Loucy (cell line): Measurements from ENCODE around the gene FOXP1.

Experiments
- H2AFZ ChIP-seq: fragments of 200-600 bp; sonication (generic); 2 replicates; pipeline ENCODE4 v1.6.0; 2016; ENCODE audit warnings: antibody characterized with exemption, mild to moderate bottlenecking, low read length, moderate library complexity
- H3F3A ChIP-seq: fragments of 200-600 bp; 2 replicates; pipeline ENCODE4 v1.6.0; 2016; ENCODE audit warnings: antibody characterized with exemption, low read depth, mild to moderate bottlenecking
- H3K27me3 ChIP-seq: fragments of 200-600 bp; sonication (generic); 2 replicates; pipeline ENCODE4 v1.6.1; 2014; ENCODE audit warnings: low read length, mild to moderate bottlenecking; ENCODE audit not compliant: insufficient read depth, poor library complexity, severe bottlenecking
- H3K36me3 ChIP-seq: fragments of 200-600 bp; sonication (generic); 2 replicates; pipeline ENCODE4 v1.6.1; 2016; ENCODE audit warnings: low read length; ENCODE audit not compliant: insufficient read depth
- H3K4me1 ChIP-seq: fragments of 200-600 bp; sonication (generic); 2 replicates; pipeline ENCODE4 v1.5.1; 2014; ENCODE audit warnings: low read length, mild to moderate bottlenecking; ENCODE audit not compliant: insufficient read depth, poor library complexity, severe bottlenecking
- H3K4me2 ChIP-seq: fragments of 200-600 bp; sonication (generic); 2 replicates; pipeline ENCODE4 v1.6.0; 2014; ENCODE audit warnings: antibody characterized with exemption, low read length, low read depth, mild to moderate bottlenecking; ENCODE audit not compliant: poor library complexity, severe bottlenecking
- H3K4me3 ChIP-seq: fragments of 200-600 bp; sonication (generic); 2 replicates; pipeline ENCODE4 v1.5.1; 2014; ENCODE audit warnings: low read length, mild to moderate bottlenecking, mixed read lengths; ENCODE audit not compliant: poor library complexity, severe bottlenecking
- H3K79me2 ChIP-seq: fragments of 200-600 bp; sonication (generic); 2 replicates; pipeline ENCODE4 v1.6.1; 2014; ENCODE audit warnings: low read length; ENCODE audit not compliant: insufficient read depth
- H3K9ac ChIP-seq: fragments of 200-600 bp; sonication (generic); 2 replicates; pipeline ENCODE4 v1.6.0; 2014; ENCODE audit warnings: mild to moderate bottlenecking, low read depth, low read length, moderate library complexity; ENCODE audit not compliant: poor library complexity, severe bottlenecking
- H3K9me2 ChIP-seq: fragments of 200-600 bp; sonication (generic); replicated peaks from 2 replicates; pipeline ENCODE4 v1.6.1; 2016; ENCODE audit warnings: low read depth, low read length, mixed read lengths
- H3K9me3 ChIP-seq: fragments of 200-600 bp; sonication (generic); 2 replicates; pipeline ENCODE4 v1.6.1; 2014; ENCODE audit warnings: mild to moderate bottlenecking, antibody characterized with exemption, low read length, low read depth; ENCODE audit not compliant: insufficient read depth
- H4K20me1 ChIP-seq: fragments of 200-600 bp; sonication (generic); 2 replicates; pipeline ENCODE4 v1.6.0; 2014; ENCODE audit warnings: antibody characterized with exemption, low read length, mild to moderate bottlenecking; ENCODE audit not compliant: insufficient read depth, poor library complexity, severe bottlenecking
- CTCF ChIP-seq: fragments of 200-600 bp; sonication (generic); conservative IDR thresholded peaks from 2 replicates; pipeline ENCODE4 v1.5.1; 2014; ENCODE audit warnings: mild to moderate bottlenecking, antibody characterized with exemption, low read length
- EZH2phosphoT487 ChIP-seq: fragments of 200-600 bp; IDR thresholded peaks from 2 replicates; pipeline ENCODE4 v1.6.1; 2018; ENCODE audit warnings: antibody characterized with exemption, mild to moderate bottlenecking, moderate library complexity, borderline replicate concordance

FOXP1 gene

GRCh38 chr3:71176366-71176765 is 407.2 kb downstream of the FOXP1 start:
- Histone ChIP-seq H3K27me3 (no peaks in the 10 kb centered on the region), H3K4me3 (no peak overlapping the region), H3K79me2 (no peaks in the 10 kb centered on the region), H3K4me1 (no peaks in the 10 kb centered on the region), H3K9me3 (no peaks in the 10 kb centered on the region), H3K9me2 (no peaks in the 10 kb centered on the region), H4K20me1 (no peaks in the 10 kb centered on the region), H3F3A (no peaks in the 10 kb centered on the region), H3K36me3 (peaks cover 5% of the 10 kb centered on the region; the same call in 1 of the 2 replicates), H3K9ac (no peak overlapping the region), H3K4me2 (no peak overlapping the region), H2AFZ (no peak overlapping the region)
- TF ChIP-seq CTCF (no peak), EZH2phosphoT487 (no peak)

- peaks cover 5% of the 10 kb centered on the region; the same call in 1 of the 2 replicates for H3K36me3 ChIP-seq
- H3K4me1 ChIP-seq: no peaks in the 10 kb centered on the region
- no peak overlapping the region for H3K4me2 ChIP-seq
These were observed 407.7 kb downstream of the FOXP1 start for GRCh38 chr3:71175691-71176365.

GRCh38 chr3:71172951-71173350 is 410.6 kb downstream of the FOXP1 start:
- H3K36me3 ChIP-seq: peaks cover 5% of the 10 kb centered on the region; the same call in 1 of the 2 replicates
- no peaks in the 10 kb centered on the region for H4K20me1 ChIP-seq
- H3K4me1 ChIP-seq: no peaks in the 10 kb centered on the region
- H3K9me2 ChIP-seq: no peaks in the 10 kb centered on the region
- H3K27me3 ChIP-seq: no peaks in the 10 kb centered on the region
- H3F3A ChIP-seq: no peaks in the 10 kb centered on the region
- no peaks in the 10 kb centered on the region for H3K9me3 ChIP-seq
- H3K4me3 ChIP-seq: no peak overlapping the region
- TF ChIP-seq EZH2phosphoT487 (no peak), CTCF (no peak)
- H3K4me2 ChIP-seq: no peak overlapping the region
- H3K9ac ChIP-seq: no peak overlapping the region
- no peaks in the 10 kb centered on the region for H3K79me2 ChIP-seq
- H2AFZ ChIP-seq: no peak overlapping the region

More at GRCh38 chr3:71175691-71176365, 407.7 kb downstream of the FOXP1 start:
- no peak overlapping the region for H3K9ac ChIP-seq
- H3K9me2 ChIP-seq: no peaks in the 10 kb centered on the region
- no peaks in the 10 kb centered on the region for H3K79me2 ChIP-seq
- no peaks in the 10 kb centered on the region for H3K27me3 ChIP-seq
- no peak overlapping the region for H3K4me3 ChIP-seq
- no peaks in the 10 kb centered on the region for H3F3A ChIP-seq
- H2AFZ ChIP-seq: no peak overlapping the region
- H4K20me1 ChIP-seq: no peaks in the 10 kb centered on the region
- H3K9me3 ChIP-seq: no peaks in the 10 kb centered on the region
- no peak for TF ChIP-seq EZH2phosphoT487
- no peak for TF ChIP-seq CTCF
